DOHH2 (cell line): ENCODE results near the gene PSD4.

Source experiments
- CTCF ChIP-seq: fragments of 200-600 bp; sonication (generic); IDR thresholded peaks from one replicate; pipeline ENCODE4 v1.5.1; 2014; ENCODE audit warnings: antibody characterized with exemption, mild to moderate bottlenecking, low read depth, low read length; ENCODE audit not compliant: poor library complexity, severe bottlenecking
- EZH2phosphoT487 ChIP-seq: fragments of 200-600 bp; sonication (generic); IDR thresholded peaks from 2 replicates; pipeline ENCODE4 v1.6.1; 2017; ENCODE audit warnings: borderline replicate concordance, mild to moderate bottlenecking, antibody characterized with exemption, low read length, moderate library complexity, mixed read lengths

DNA sequence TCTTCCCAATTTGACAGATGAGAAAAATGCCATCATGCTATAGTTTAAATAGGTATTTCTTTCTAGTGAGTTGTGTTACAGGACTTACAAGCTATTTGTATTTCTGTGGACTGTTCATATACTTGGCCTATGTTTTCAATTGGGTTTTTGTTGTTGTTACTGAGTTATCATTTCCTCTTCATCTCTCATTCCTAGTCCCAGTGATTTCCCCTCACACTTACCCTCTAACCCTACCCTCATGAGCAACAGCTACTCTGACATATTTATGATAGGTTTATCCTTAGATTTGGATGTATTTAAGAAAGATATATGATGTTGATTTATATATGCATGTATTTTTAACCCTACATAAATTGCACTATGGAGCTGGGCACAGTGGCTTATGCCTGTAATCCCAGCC, 10.9 kb upstream of the PSD4 start:
- no peak for TF ChIP-seq CTCF
- no peak for TF ChIP-seq EZH2phosphoT487
